Measurements from ENCODE around the gene SIGLEC15. TPM values are rescaled to one million over a fixed set of nuclear protein-coding genes. Genes with fewer than 3 reads are reported as not detected.

SIGLEC15 gene
- polyA plus RNA-seq, 1 donor = 0.50 TPM

- peak; percentile 68 for DNase-seq
These were observed 54.5 kb downstream of the SIGLEC15 start for GRCh38 chr18:45879681-45880655.

- DNase-seq = no peak
These were observed 55.5 kb downstream of the SIGLEC15 start for GRCh38 chr18:45880876-45881558.

GRCh38 chr18:45887585-45887984, 62.1 kb downstream of the SIGLEC15 start:
- no peak for DNase-seq

GRCh38 chr18:45889419-45890064, 64.1 kb downstream of the SIGLEC15 start:
- DNase-seq = no peak

- no peak for DNase-seq
These were observed 65.1 kb downstream of the SIGLEC15 start for GRCh38 chr18:45890606-45891005.

- no peak for DNase-seq
These were observed 66.3 kb downstream of the SIGLEC15 start for GRCh38 chr18:45891806-45892205.

Other genes with a start within 250 kb of the SIGLEC15 start
- 21.6 TPM for gene SLC14A2, start 210.2 kb upstream of the SIGLEC15 start, polyA plus RNA-seq (ENCODE audit: insufficient read length)
- 1.7 TPM for gene SLC14A1, start 101.5 kb upstream of the SIGLEC15 start, polyA plus RNA-seq (ENCODE audit: insufficient read length)
- 33.6 TPM for gene EPG5, start 141.7 kb downstream of the SIGLEC15 start, polyA plus RNA-seq (ENCODE audit: insufficient read length)
- gene PSTPIP2, start 246.6 kb downstream of the SIGLEC15 start, polyA plus RNA-seq (ENCODE audit: insufficient read length) = 17.1 TPM